ENCODE data around the gene SUPT3H.

The SUPT3H gene

GRCh38 chr6:44820759-44821158, 557.0 kb downstream of the SUPT3H start:
- no peak for DNase-seq

GRCh38 chr6:44820321-44820720, 557.4 kb downstream of the SUPT3H start:
- no peak for DNase-seq

- no peak for DNase-seq
Observed at GRCh38 chr6:44811456-44811855, 566.3 kb downstream of the SUPT3H start.

GRCh38 chr6:44809258-44809657, 568.5 kb downstream of the SUPT3H start:
- no peak for DNase-seq

GRCh38 chr6:44808148-44808547, 569.6 kb downstream of the SUPT3H start:
- DNase-seq, result no peak

- DNase-seq, result no peak
Observed at GRCh38 chr6:44806656-44807055, 571.1 kb downstream of the SUPT3H start.

- no peak for DNase-seq
Observed at GRCh38 chr6:44805238-44805846, 572.4 kb downstream of the SUPT3H start.

GRCh38 chr6:44804546-44805159, 573.1 kb downstream of the SUPT3H start:
- no peak for DNase-seq

GRCh38 chr6:44804016-44804415, 573.7 kb downstream of the SUPT3H start:
- no peak for DNase-seq

- DNase-seq, result no peak
Observed at GRCh38 chr6:44800784-44801592, 576.7 kb downstream of the SUPT3H start.

GRCh38 chr6:44800171-44800783, 577.5 kb downstream of the SUPT3H start:
- no peak for DNase-seq

GRCh38 chr6:44797746-44798145, 580.0 kb downstream of the SUPT3H start:
- DNase-seq, result no peak

- DNase-seq, result no peak
Observed at GRCh38 chr6:44795326-44795725, 582.4 kb downstream of the SUPT3H start.

- no peak for DNase-seq
Observed at GRCh38 chr6:44789806-44790205, 587.9 kb downstream of the SUPT3H start.

GRCh38 chr6:44789061-44789460, 588.7 kb downstream of the SUPT3H start:
- no peak for DNase-seq

GRCh38 chr6:44788387-44788981, 589.2 kb downstream of the SUPT3H start:
- no peak for DNase-seq

GRCh38 chr6:44787254-44787834, 590.4 kb downstream of the SUPT3H start:
- peak; percentile 11 for DNase-seq

- DNase-seq, result no peak
Observed at GRCh38 chr6:44785130-44785529, 592.6 kb downstream of the SUPT3H start.

GRCh38 chr6:44784195-44784594, 593.5 kb downstream of the SUPT3H start:
- DNase-seq, result no peak

GRCh38 chr6:44782892-44783291, 594.8 kb downstream of the SUPT3H start:
- DNase-seq, result no peak

GRCh38 chr6:44781912-44782597, 595.7 kb downstream of the SUPT3H start:
- no peak for DNase-seq

- DNase-seq, result no peak
Observed at GRCh38 chr6:44780161-44780560, 597.6 kb downstream of the SUPT3H start.

Data from stimulated activated CD4-positive, alpha-beta T cell treated with anti-CD3 and anti-CD28 coated beads, Interleukin-15, amount 100 ng/mL, for 24 hours (primary cell).